Kidney (tissue), 14 donors: Measurements from ENCODE around the gene COX10. TPM values are rescaled to one million over a fixed set of nuclear protein-coding genes. Genes with fewer than 3 reads are reported as not detected.

Source experiments
- DNase-seq, 5 donors: peaks; one replicate each; pipeline ENCODE4 v3.0.0-alpha.2; 2013 to 2020
- FAIRE-seq: peaks from 2 replicates; lab custom pipeline; 2012; peaks lifted over from hg19 to GRCh38; lab: Jason Lieb, UNC
- H3K27ac ChIP-seq, 2 donors: one replicate each; pipeline ENCODE4 v1.7.0; 2013; ENCODE audit warnings: low read depth in 2 of 2, low read length in 2 of 2, inconsistent platforms in 1 of 2
- H3K27me3 ChIP-seq: one replicate; pipeline ENCODE4 v1.7.1; 2013; ENCODE audit warnings: low read length, inconsistent platforms; ENCODE audit not compliant: control insufficient read depth, insufficient read depth
- H3K36me3 ChIP-seq, 3 donors: one replicate each; pipeline versions ENCODE4 v1.7.0 to v1.7.1; 2013; ENCODE audit warnings: low read length in 3 of 3, control low read depth in 1 of 3, inconsistent platforms in 1 of 3; ENCODE audit not compliant: insufficient read depth in 3 of 3, control insufficient read depth in 2 of 3
- H3K4me1 ChIP-seq, 3 donors: one replicate each; pipeline versions ENCODE4 v1.7.0 to v1.7.1; 2013; ENCODE audit warnings: low read length in 3 of 3, inconsistent platforms in 1 of 3, low read depth in 1 of 3; ENCODE audit not compliant: control insufficient read depth in 2 of 3, insufficient read depth in 2 of 3
- H3K4me3 ChIP-seq, 3 donors: one replicate each; pipeline versions ENCODE4 v1.7.0 to v1.8.1; 2013; ENCODE audit warnings: low read length in 3 of 3, control low read depth in 1 of 3, inconsistent platforms in 1 of 3
- H3K9ac ChIP-seq, 3 donors: one replicate each; pipeline versions ENCODE4 v1.7.0 to v1.7.1; 2013; ENCODE audit warnings: low read length in 3 of 3, control low read depth in 1 of 3, inconsistent platforms in 1 of 3
- H3K9me3 ChIP-seq, 3 donors: one replicate each; pipeline versions ENCODE4 v1.7.0 to v1.7.1; 2013; ENCODE audit warnings: low read length in 3 of 3, control low read depth in 1 of 3, inconsistent platforms in 1 of 3; ENCODE audit not compliant: control insufficient read depth in 2 of 3, insufficient read depth in 1 of 3
- intact Hi-C: fragments of 100-400 bp; cut with DNase I; formaldehyde crosslinking; loops from one replicate; pipeline ENCODE4 v1.11.1; 2022
- polyA plus RNA-seq: library from polyadenylated mRNA; stranded (reverse); fragments of 350-450 nt; fragmentation: Illumina TruSeq; extraction: RNeasy Lipid Tissue Mini Kit (QIAGEN cat#74804); gene quantifications from one replicate; pipeline ENCODE4 v1.2.3, GENCODE V29; 2014; ENCODE audit warnings: low read depth, low replicate concordance; ENCODE audit not compliant: insufficient read depth
- total RNA-seq: library from RNA; stranded (reverse); fragmentation: NEBNext Ultra II Directional; extraction: Animal tissue kit (Norgen Biotek cat#: 25700); gene quantifications from one replicate; pipeline ENCODE4 v1.2.1, GENCODE V29; 2021
- TF ChIP-seq, protein P1 (sequence below): IDR thresholded peaks from 3 replicates; pipeline ENCODE4 v1.5.1; 2012; ENCODE audit warnings: mild to moderate bottlenecking, moderate library complexity, borderline replicate concordance; ENCODE audit not compliant: insufficient read depth; ENCODE audit errors: extremely low read depth
- donor health status: control.
- donor health status: control.
- donor health status: control.
- donor health status: control.
- donor health status: control.
- donor health status: DM: yes; HTN: yes; CAD: no.
- donor health status: Normal renal cell carcinoma (clear cell type).

Gene COX10
- total and polyA plus RNA-seq, 2 donors from 2014 or later = 14.2 to 18.0 TPM

DNA sequence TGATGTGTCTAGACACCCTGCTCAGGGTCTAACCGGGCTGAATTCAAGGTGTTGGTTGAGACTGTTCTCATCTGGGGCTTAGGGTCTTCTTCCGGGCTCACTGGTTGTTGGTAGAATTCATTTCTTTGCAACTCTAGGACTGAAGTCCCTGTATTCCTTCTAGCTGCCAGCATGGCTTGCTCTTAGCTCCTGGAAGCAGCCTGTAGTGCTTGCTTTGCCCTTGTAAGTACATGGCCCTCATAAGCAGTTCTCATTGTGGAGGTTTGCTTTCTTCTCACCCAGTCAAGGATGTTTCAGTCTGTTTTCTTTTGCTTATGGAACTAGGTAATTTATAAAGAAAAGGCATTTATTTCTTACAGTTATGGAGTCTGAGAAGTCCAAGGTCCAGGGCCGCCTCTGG lies 26.3 kb downstream of the COX10 start:
- DNase-seq (no peak), FAIRE-seq (no peak)
- no peak overlapping the region for H3K4me3 ChIP-seq
- peaks cover 0 to 22% (median 0%) of the 10 kb centered on the region in 3 donors for H3K4me1 ChIP-seq
- H3K27ac ChIP-seq = no peak overlapping the region
- H3K27me3 ChIP-seq = no peaks in the 10 kb centered on the region
- TF ChIP-seq, protein P1, sequence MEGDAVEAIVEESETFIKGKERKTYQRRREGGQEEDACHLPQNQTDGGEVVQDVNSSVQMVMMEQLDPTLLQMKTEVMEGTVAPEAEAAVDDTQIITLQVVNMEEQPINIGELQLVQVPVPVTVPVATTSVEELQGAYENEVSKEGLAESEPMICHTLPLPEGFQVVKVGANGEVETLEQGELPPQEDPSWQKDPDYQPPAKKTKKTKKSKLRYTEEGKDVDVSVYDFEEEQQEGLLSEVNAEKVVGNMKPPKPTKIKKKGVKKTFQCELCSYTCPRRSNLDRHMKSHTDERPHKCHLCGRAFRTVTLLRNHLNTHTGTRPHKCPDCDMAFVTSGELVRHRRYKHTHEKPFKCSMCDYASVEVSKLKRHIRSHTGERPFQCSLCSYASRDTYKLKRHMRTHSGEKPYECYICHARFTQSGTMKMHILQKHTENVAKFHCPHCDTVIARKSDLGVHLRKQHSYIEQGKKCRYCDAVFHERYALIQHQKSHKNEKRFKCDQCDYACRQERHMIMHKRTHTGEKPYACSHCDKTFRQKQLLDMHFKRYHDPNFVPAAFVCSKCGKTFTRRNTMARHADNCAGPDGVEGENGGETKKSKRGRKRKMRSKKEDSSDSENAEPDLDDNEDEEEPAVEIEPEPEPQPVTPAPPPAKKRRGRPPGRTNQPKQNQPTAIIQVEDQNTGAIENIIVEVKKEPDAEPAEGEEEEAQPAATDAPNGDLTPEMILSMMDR = no peak
- intact Hi-C loops = no loop called here
- H3K36me3 ChIP-seq = no peaks in the 10 kb centered on the region
- H3K9ac ChIP-seq = no peak overlapping the region
- H3K9me3 ChIP-seq = no peaks in the 10 kb centered on the region

DNA sequence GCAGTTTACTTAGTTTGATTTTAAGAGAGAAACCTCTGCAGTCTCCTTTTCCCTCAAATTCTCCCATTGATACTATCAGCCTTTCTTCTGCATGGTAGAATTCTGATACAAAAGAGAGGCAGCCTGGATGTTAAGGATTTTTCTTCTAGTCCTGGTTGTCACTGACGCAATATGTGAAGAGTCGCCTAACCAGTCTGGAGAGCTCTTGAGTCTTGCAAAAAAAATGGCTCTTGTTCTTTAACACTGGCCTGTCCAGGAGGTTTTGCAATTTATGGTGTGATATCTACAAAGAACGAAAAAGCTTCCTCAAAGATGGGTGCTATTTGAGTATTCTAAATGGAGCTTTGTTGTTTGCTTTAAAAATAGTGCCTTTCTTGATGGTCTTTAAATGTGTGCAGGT lies 28.9 kb downstream of the COX10 start:
- TF ChIP-seq, protein P1 = no peak
- no peaks in the 10 kb centered on the region for H3K27me3 ChIP-seq
- no peak for FAIRE-seq
- H3K27ac ChIP-seq = no peak overlapping the region
- no peak overlapping the region for H3K4me3 ChIP-seq
- H3K9me3 ChIP-seq = no peaks in the 10 kb centered on the region
- DNase-seq = peak in 1 of 5 donors; percentile 14
- intact Hi-C loops = no loop called here
- no peaks in the 10 kb centered on the region for H3K36me3 ChIP-seq
- H3K4me1 ChIP-seq = peaks cover 0 to 8% (median 0%) of the 10 kb centered on the region in 3 donors
- H3K9ac ChIP-seq = no peak overlapping the region

DNA sequence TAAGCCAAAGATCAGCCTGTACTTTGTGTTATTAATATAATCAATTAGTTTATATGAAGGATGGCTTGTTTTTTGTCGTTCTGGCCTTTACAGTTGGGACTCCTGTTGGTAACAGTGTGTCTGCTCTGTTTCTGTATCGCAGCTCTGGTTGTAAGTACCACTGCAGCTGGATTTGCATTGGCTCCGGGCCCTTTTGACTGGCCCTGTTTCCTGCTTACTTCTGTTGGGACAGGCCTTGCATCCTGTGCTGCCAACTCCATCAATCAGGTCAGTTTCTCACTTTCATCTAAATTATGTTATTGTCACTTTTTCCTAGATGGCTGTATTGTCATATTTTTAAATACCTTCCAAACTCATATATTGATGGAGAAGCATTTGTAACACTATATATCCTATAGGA lies 32.7 kb downstream of the COX10 start:
- H3K4me1 ChIP-seq = no peaks in the 10 kb centered on the region
- FAIRE-seq = no peak
- H3K4me3 ChIP-seq = no peak overlapping the region
- H3K27me3 ChIP-seq = no peaks in the 10 kb centered on the region
- no peak overlapping the region for H3K27ac ChIP-seq
- H3K9ac ChIP-seq = no peak overlapping the region
- intact Hi-C loops = no loop called here
- TF ChIP-seq, protein P1 = no peak
- no peaks in the 10 kb centered on the region for H3K9me3 ChIP-seq
- H3K36me3 ChIP-seq = no peaks in the 10 kb centered on the region
- no peak for DNase-seq

DNA sequence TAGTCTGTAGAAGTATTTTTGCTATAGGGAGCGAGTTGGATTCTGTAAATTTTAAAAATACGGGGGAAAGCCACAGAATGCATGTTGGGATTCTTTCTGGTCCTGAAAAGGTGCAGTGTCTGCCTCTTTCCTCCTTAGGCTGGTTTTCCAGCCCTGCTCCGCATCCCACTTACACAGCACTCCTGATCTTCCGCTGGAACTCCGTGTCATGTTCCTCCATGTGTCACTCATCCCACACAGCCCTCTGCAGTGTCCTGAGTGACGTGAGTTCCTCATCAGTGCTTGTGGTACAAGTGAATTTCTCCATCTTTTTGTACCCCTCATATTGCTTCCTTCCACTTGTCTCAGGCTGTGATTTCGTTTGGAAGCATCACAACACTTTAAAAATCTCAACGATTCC lies 34.5 kb downstream of the COX10 start:
- TF ChIP-seq, protein P1 = no peak
- DNase-seq (no peak), FAIRE-seq (no peak)
- Histone ChIP-seq H3K9me3 (no peaks in the 10 kb centered on the region), H3K4me1 (no peaks in the 10 kb centered on the region), H3K9ac (no peak overlapping the region), H3K36me3 (no peaks in the 10 kb centered on the region), H3K27ac (no peak overlapping the region), H3K27me3 (no peaks in the 10 kb centered on the region), H3K4me3 (no peak overlapping the region)
- intact Hi-C loops = no loop called here
